OCI-LY1 (cell line): ENCODE measurements around the gene CCNA1.

ENCODE experiments used
- H2AFZ ChIP-seq: fragments of 200-600 bp; sonication (generic), shearing (Covaris generic); 2 replicates; pipeline ENCODE4 v1.6.0; 2014; ENCODE audit warnings: antibody characterized with exemption, mild to moderate bottlenecking, low read length
- H3F3A ChIP-seq: fragments of 200-600 bp; sonication (generic), shearing (Covaris generic); 2 replicates; pipeline ENCODE4 v1.6.0; 2014; ENCODE audit warnings: mild to moderate bottlenecking, antibody characterized with exemption, low read length, moderate library complexity; ENCODE audit not compliant: insufficient read depth
- H3K27ac ChIP-seq: fragments of 200-600 bp; sonication (generic); 2 replicates; pipeline ENCODE4 v1.5.1; 2014; ENCODE audit warnings: low read length, mixed run types, mild to moderate bottlenecking, low read depth; ENCODE audit not compliant: poor library complexity, severe bottlenecking
- H3K27me3 ChIP-seq: fragments of 200-600 bp; sonication (generic); 2 replicates; pipeline ENCODE4 v1.6.0; 2014; ENCODE audit warnings: antibody characterized with exemption, mild to moderate bottlenecking, low read length, moderate library complexity; ENCODE audit not compliant: insufficient read depth
- H3K36me3 ChIP-seq: fragments of 200-600 bp; sonication (generic); 2 replicates; pipeline ENCODE4 v1.6.1; 2014; ENCODE audit warnings: mild to moderate bottlenecking, antibody characterized with exemption, low read length, moderate library complexity, mixed read lengths; ENCODE audit not compliant: insufficient read depth
- H3K4me1 ChIP-seq: fragments of 200-600 bp; sonication (generic); 2 replicates; pipeline ENCODE4 v1.5.1; 2014; ENCODE audit warnings: mild to moderate bottlenecking, low read length, moderate library complexity; ENCODE audit not compliant: insufficient read depth, severe bottlenecking
- H3K4me2 ChIP-seq: fragments of 200-600 bp; sonication (generic), shearing (Covaris generic); 2 replicates; pipeline ENCODE4 v1.6.1; 2014; ENCODE audit warnings: low read length
- H3K4me3 ChIP-seq: fragments of 200-600 bp; sonication (generic); 2 replicates; pipeline ENCODE4 v1.5.1; 2014; ENCODE audit warnings: low read length, low read depth, mild to moderate bottlenecking, mixed read lengths; ENCODE audit not compliant: poor library complexity, severe bottlenecking
- H3K79me2 ChIP-seq: fragments of 200-600 bp; shearing (Covaris generic); 2 replicates; pipeline ENCODE4 v1.6.1; 2016; ENCODE audit warnings: mixed run types, low read length, mixed read lengths; ENCODE audit not compliant: insufficient read depth
- H3K9ac ChIP-seq: fragments of 200-600 bp; sonication (generic), shearing (Covaris generic); 2 replicates; pipeline ENCODE4 v1.6.1; 2014; ENCODE audit warnings: mild to moderate bottlenecking, low read length, mixed read lengths
- H3K9me2 ChIP-seq: fragments of 200-600 bp; sonication (generic), shearing (Covaris generic); 2 replicates; pipeline ENCODE4 v1.6.1; 2014; ENCODE audit warnings: low read depth, mild to moderate bottlenecking, low read length, mixed read lengths
- H3K9me3 ChIP-seq: fragments of 200-600 bp; shearing (Covaris generic); 2 replicates; pipeline ENCODE4 v1.6.1; 2014; ENCODE audit warnings: low read length, mixed read lengths
- H4K20me1 ChIP-seq: fragments of 200-600 bp; sonication (generic), shearing (Covaris generic); 2 replicates; pipeline ENCODE4 v1.6.0; 2016; ENCODE audit warnings: mild to moderate bottlenecking, low read length; ENCODE audit not compliant: insufficient read depth
- CTCF ChIP-seq: fragments of 200-600 bp; sonication (generic), shearing (Covaris generic); IDR thresholded peaks from 2 replicates; pipeline ENCODE4 v1.5.1; 2017; ENCODE audit warnings: mild to moderate bottlenecking, antibody characterized with exemption, low read length, moderate library complexity, mixed read lengths
- EZH2 ChIP-seq: fragments of 200-600 bp; sonication (generic), shearing (Covaris generic); IDR thresholded peaks from 2 replicates; pipeline ENCODE4 v1.8.0; 2017; ENCODE audit warnings: borderline replicate concordance, mixed run types, mild to moderate bottlenecking, antibody characterized with exemption, low read length, moderate library complexity, mixed read lengths

Gene CCNA1

GRCh38 chr13:36447501-36447900 lies 15.2 kb downstream of the CCNA1 start:
- Histone ChIP-seq H3K4me2 (no peak overlapping the region), H2AFZ (no peak overlapping the region), H4K20me1 (no peaks in the 10 kb centered on the region), H3K4me3 (no peak overlapping the region), H3K27me3 (no peaks in the 10 kb centered on the region), H3K9me2 (no peaks in the 10 kb centered on the region), H3K27ac (no peak overlapping the region), H3F3A (no peaks in the 10 kb centered on the region), H3K36me3 (no peaks in the 10 kb centered on the region), H3K9me3 (no peaks in the 10 kb centered on the region), H3K9ac (no peak overlapping the region), H3K79me2 (no peaks in the 10 kb centered on the region), H3K4me1 (no peaks in the 10 kb centered on the region)
- TF ChIP-seq CTCF = no peak
- no peak for TF ChIP-seq EZH2

- no peak overlapping the region for H3K4me3 ChIP-seq
- H3K27me3 ChIP-seq = no peaks in the 10 kb centered on the region
- no peaks in the 10 kb centered on the region for H3K9me2 ChIP-seq
- no peaks in the 10 kb centered on the region for H3K9me3 ChIP-seq
- H4K20me1 ChIP-seq = no peaks in the 10 kb centered on the region
- TF ChIP-seq CTCF (no peak), EZH2 (no peak)
- no peaks in the 10 kb centered on the region for H3K36me3 ChIP-seq
- no peak overlapping the region for H2AFZ ChIP-seq
- H3F3A ChIP-seq = no peaks in the 10 kb centered on the region
- no peaks in the 10 kb centered on the region for H3K79me2 ChIP-seq
- H3K4me1 ChIP-seq = no peaks in the 10 kb centered on the region
- no peak overlapping the region for H3K4me2 ChIP-seq
- H3K27ac ChIP-seq = no peak overlapping the region
- H3K9ac ChIP-seq = no peak overlapping the region
Observed at GRCh38 chr13:36450534-36450933, 18.2 kb downstream of the CCNA1 start.

GRCh38 chr13:36453516-36453915 lies 21.2 kb downstream of the CCNA1 start:
- Histone ChIP-seq H3K4me2 (no peak overlapping the region), H3F3A (no peaks in the 10 kb centered on the region), H3K4me1 (no peaks in the 10 kb centered on the region), H3K79me2 (no peaks in the 10 kb centered on the region), H2AFZ (no peak overlapping the region), H3K27ac (no peak overlapping the region), H4K20me1 (no peaks in the 10 kb centered on the region), H3K9me2 (no peaks in the 10 kb centered on the region), H3K9ac (no peak overlapping the region), H3K4me3 (no peak overlapping the region), H3K9me3 (no peaks in the 10 kb centered on the region), H3K36me3 (no peaks in the 10 kb centered on the region), H3K27me3 (no peaks in the 10 kb centered on the region)
- TF ChIP-seq CTCF = peak; percentile 7; the same call in 1 of the 2 replicates
- TF ChIP-seq EZH2 = no peak
